Sigmoid colon (tissue), 7 donors: ENCODE results near the gene EHD1. TPM values are rescaled to one million over a fixed set of nuclear protein-coding genes. Genes with fewer than 3 reads are reported as not detected.

Experiments
- DNase-seq: peaks from one replicate; pipeline ENCODE4 v3.0.0-alpha.2; 2019
- H3K27ac ChIP-seq, 4 donors: fragments of 200-600 bp; sonication (generic); one replicate each; pipeline ENCODE4 v1.5.1; 2016 to 2019; ENCODE audit warnings: mild to moderate bottlenecking in 1 of 4
- H3K27me3 ChIP-seq, 3 donors: fragments of 200-600 bp; sonication (generic); one replicate each; pipeline ENCODE4 v1.5.1; 2019; ENCODE audit warnings: mild to moderate bottlenecking in 1 of 3
- H3K36me3 ChIP-seq, 4 donors: fragments of 200-600 bp; sonication (generic); one replicate each; pipeline ENCODE4 v1.5.1; 2016 to 2019
- H3K4me1 ChIP-seq, 4 donors: fragments of 200-600 bp; sonication (generic); one replicate each; pipeline ENCODE4 v1.5.1; 2017 to 2019
- H3K4me3 ChIP-seq, 4 donors: fragments of 200-600 bp; sonication (generic); one replicate each; pipeline ENCODE4 v1.5.1; 2017 to 2019; ENCODE audit warnings: mild to moderate bottlenecking in 2 of 4, moderate library complexity in 1 of 4
- H3K9me3 ChIP-seq, 4 donors: fragments of 200-600 bp in 3 of 4; sonication (generic) in 3 of 4; one replicate each; pipeline versions ENCODE4 v1.5.1 to v1.6.1; 2013 to 2019
- EP300 ChIP-seq, 4 donors: sonication (generic); formaldehyde crosslinking; IDR thresholded peaks; one replicate each; pipeline ENCODE4 v1.6.1; 2017; ENCODE audit warnings: antibody characterized with exemption in 4 of 4
- POLR2A ChIP-seq, 2 donors: fragments of 450-650 bp; IDR thresholded peaks; one replicate each; pipeline ENCODE4 v1.6.1; 2016; ENCODE audit warnings: antibody characterized with exemption in 2 of 2, mild to moderate bottlenecking in 2 of 2, moderate library complexity in 2 of 2
- POLR2AphosphoS5 ChIP-seq, 4 donors: sonication (generic); formaldehyde crosslinking; IDR thresholded peaks; one replicate each; pipeline ENCODE4 v1.6.1; 2017; ENCODE audit warnings: antibody characterized with exemption in 4 of 4
- WGBS, 2 donors: extraction: QIAGEN DNeasy Blood & Tissue Kit; methylation state at CpG; one replicate each; pipeline ENCODE4 v1.1.7; 2013; 5-methylcytosine and 5-hydroxymethylcytosine counted together
- intact Hi-C: fragments of 100-400 bp; cut with DNase I; formaldehyde crosslinking; loops from one replicate; pipeline ENCODE4 v1.15.1; 2023
- polyA plus RNA-seq, 3 donors: library from polyadenylated mRNA; stranded (reverse); fragments of 200-250 nt; gene quantifications; one replicate each; pipeline ENCODE4 v1.2.3, GENCODE V29; 2013
- total RNA-seq, 4 donors: library from RNA; depleted of rRNA; stranded (reverse); fragments of >200 nt; gene quantifications; one replicate each; pipeline ENCODE4 v1.1.0, GENCODE V29; 2016
- TF ChIP-seq, protein P1 (sequence below), 4 experiments: fragments of 450-650 bp in 3 of 4; fragments of 200-600 bp in 1 of 4; IDR thresholded peaks; one replicate each; pipeline ENCODE4 v1.5.1; 2016 to 2019; ENCODE audit warnings: antibody characterized with exemption in 4 of 4, mild to moderate bottlenecking in 3 of 4, moderate library complexity in 2 of 4
- donor health status: healthy with polysubstance abuse.
- donor health status: Bipolar disorder and iron deficiency.
- donor health status: healthy.

The EHD1 gene
- total and polyA plus RNA-seq, 7 donors = 27.0 to 73.1 (median 40.0) TPM

DNA sequence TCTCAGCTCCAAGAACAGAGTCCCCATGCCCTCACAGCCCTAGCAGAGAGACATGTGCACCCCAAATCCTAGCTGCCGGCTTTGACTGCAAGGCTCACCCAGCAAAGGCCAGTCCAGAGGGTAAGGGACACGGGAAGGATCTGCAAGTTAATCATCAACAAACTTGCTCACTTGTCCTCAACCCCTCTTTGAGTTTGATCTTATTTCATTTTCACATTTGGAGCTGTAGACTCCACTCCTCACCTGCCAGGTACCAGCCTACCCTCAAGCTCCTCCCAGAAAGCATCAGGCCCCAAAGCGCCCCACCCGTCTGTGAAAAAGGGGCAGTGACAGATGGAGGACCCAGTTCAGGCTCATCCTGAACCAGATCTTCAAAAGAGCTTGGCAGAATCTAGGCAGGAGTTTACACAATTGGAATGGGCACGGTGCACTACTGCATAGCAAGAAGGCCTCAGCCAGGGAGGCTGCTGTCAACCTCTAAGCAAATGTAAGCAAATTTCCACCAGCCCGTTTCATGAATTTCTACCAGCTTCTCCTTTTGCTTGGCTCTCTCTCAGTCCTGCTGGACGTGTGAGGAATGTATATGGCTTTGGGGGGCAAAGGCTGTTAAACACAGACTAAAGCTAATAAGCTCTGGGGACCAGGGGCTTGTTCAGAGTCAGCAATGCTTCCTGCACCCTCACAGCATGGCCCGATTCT is 5.5 kb downstream of the EHD1 start:
- Histone ChIP-seq H3K4me3 (no peak overlapping the region), H3K36me3 (peaks cover 5 to 24% (median 15%) of the 10 kb centered on the region in 4 donors), H3K27ac (peak overlapping the region; percentile 53 to 97 (median 97)), H3K9me3 (no peaks in the 10 kb centered on the region), H3K4me1 (peaks cover 0 to 94% (median 92%) of the 10 kb centered on the region in 4 donors), H3K27me3 (no peaks in the 10 kb centered on the region)
- intact Hi-C loops = no loop called here
- TF ChIP-seq POLR2AphosphoS5 (IDR thresholded peaks at IDR 0.05) = no peak
- DNase-seq = no peak
- 36 to 62% methylated on average over 8 of the region's 8 CpGs for WGBS, 2 donors

- Histone ChIP-seq H3K27ac (peak overlapping the region; percentile 94 to 97 (median 97)), H3K9me3 (no peaks in the 10 kb centered on the region), H3K4me1 (peaks cover 0 to 94% (median 92%) of the 10 kb centered on the region in 4 donors), H3K27me3 (no peaks in the 10 kb centered on the region), H3K36me3 (peaks cover 5 to 25% (median 15%) of the 10 kb centered on the region in 4 donors), H3K4me3 (no peak overlapping the region)
- 48 to 77% methylated on average over 3 of the region's 3 CpGs for WGBS, 2 donors
- intact Hi-C loops = no loop called here
- DNase-seq = no peak
- TF ChIP-seq, protein P1, sequence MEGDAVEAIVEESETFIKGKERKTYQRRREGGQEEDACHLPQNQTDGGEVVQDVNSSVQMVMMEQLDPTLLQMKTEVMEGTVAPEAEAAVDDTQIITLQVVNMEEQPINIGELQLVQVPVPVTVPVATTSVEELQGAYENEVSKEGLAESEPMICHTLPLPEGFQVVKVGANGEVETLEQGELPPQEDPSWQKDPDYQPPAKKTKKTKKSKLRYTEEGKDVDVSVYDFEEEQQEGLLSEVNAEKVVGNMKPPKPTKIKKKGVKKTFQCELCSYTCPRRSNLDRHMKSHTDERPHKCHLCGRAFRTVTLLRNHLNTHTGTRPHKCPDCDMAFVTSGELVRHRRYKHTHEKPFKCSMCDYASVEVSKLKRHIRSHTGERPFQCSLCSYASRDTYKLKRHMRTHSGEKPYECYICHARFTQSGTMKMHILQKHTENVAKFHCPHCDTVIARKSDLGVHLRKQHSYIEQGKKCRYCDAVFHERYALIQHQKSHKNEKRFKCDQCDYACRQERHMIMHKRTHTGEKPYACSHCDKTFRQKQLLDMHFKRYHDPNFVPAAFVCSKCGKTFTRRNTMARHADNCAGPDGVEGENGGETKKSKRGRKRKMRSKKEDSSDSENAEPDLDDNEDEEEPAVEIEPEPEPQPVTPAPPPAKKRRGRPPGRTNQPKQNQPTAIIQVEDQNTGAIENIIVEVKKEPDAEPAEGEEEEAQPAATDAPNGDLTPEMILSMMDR (IDR thresholded peaks at IDR 0.05) = no peak
- TF ChIP-seq POLR2A (IDR thresholded peaks at IDR 0.05) (no peak), EP300 (IDR thresholded peaks at IDR 0.05) (no peak), POLR2AphosphoS5 (IDR thresholded peaks at IDR 0.05) (no peak)
Observed at GRCh38 chr11:64871492-64871891, 6.9 kb downstream of the EHD1 start.

GRCh38 chr11:64870893-64871466 is 7.4 kb downstream of the EHD1 start:
- Histone ChIP-seq H3K27ac (peak overlapping the region; percentile 94 to 97 (median 97)), H3K4me1 (peaks cover 0 to 94% (median 92%) of the 10 kb centered on the region in 4 donors), H3K4me3 (peak overlapping the region in 2 of 4 donors; percentile 7 to 9), H3K27me3 (no peaks in the 10 kb centered on the region), H3K36me3 (peaks cover 5 to 25% (median 15%) of the 10 kb centered on the region in 4 donors), H3K9me3 (no peaks in the 10 kb centered on the region)
- 64 to 65% methylated on average over 20 of the region's 20 CpGs for WGBS, 2 donors
- TF ChIP-seq POLR2A (IDR thresholded peaks at IDR 0.05) = no peak
- TF ChIP-seq POLR2AphosphoS5 (IDR thresholded peaks at IDR 0.05) = peak in 2 of 4 donors; percentile 7 to 43
- no peak for DNase-seq
- intact Hi-C loops = no loop called here

DNA sequence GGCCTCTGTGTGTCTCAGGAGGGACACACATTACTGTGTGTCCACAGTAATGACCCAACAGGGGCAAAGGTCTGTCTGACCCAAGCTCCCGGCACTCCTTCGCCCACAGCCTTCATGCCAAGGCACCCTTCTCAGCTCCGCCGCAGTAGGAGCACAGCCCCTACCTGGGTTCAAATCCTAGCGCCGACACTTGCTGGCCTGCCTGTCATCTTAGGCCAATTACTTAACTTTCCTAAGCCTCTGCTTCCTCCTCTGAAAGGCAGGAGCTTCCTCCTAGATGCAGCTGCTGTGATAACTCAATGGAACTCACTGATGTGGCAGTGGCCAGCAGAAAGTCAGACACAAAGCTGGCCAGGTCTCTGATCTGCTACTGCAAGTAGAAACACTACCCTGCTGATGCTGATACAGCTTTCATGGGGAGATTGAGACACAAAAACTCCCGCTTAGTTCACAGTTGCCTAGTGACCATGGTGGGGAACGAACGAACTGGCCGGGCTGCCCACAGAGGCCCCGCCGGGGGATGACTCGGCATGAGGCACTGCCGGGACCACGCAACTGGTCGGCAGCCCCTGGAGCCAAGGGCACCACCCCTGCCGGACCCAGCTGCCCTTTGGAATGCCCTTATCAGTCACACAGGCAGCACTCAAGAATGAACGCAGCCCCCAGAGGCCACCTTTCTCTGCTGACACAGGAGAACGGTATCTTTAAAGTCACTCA is 8.1 kb downstream of the EHD1 start:
- Histone ChIP-seq H3K4me3 (peak overlapping the region in 2 of 4 donors; percentile 7 to 9), H3K4me1 (peaks cover 0 to 94% (median 92%) of the 10 kb centered on the region in 4 donors), H3K27me3 (no peaks in the 10 kb centered on the region), H3K9me3 (no peaks in the 10 kb centered on the region), H3K36me3 (peaks cover 5 to 25% (median 15%) of the 10 kb centered on the region in 4 donors), H3K27ac (peak overlapping the region; percentile 94 to 97 (median 97))
- TF ChIP-seq POLR2AphosphoS5 (IDR thresholded peaks at IDR 0.05) (no peak), POLR2A (IDR thresholded peaks at IDR 0.05) (no peak), EP300 (IDR thresholded peaks at IDR 0.05) (no peak)
- TF ChIP-seq, protein P1 (IDR thresholded peaks at IDR 0.05) = no peak
- intact Hi-C loops = no loop called here
- WGBS, 2 donors = 57 to 76% methylated on average over 19 of the region's 19 CpGs
- DNase-seq = peak; percentile 81

DNA sequence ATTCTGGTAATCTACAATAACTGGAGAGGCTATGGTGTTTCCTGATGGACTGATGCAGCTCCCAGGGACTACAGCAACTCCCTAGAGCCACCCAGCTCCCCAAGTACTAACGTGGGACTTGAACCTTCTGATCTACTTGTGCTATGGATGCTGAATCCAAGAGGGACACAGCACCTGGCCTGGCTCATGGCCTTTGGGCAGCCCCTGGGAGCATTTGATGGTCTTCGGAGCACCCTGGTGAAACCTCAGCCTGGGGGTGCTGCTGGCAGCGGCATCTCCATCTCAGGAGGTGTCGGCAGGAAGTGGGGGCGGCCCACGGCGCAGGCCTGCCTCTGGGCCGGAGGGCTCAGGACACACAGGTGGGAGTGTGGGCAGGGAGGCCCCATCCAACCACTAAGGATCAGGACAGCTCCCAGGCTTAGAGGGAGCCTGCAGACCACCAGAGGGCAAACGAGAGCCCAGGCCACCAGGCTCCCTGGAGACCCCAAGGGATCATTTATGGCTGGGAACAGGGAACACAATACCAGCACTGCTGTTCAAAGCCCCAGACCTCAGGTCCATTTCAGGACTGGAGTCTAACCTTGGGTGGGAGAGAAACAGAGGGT is 8.7 kb downstream of the EHD1 start:
- DNase-seq = no peak
- Histone ChIP-seq H3K27ac (peak overlapping the region; percentile 94 to 97 (median 97)), H3K4me3 (peak overlapping the region in 1 of 4 donors; percentile 7), H3K27me3 (no peaks in the 10 kb centered on the region), H3K4me1 (peaks cover 0 to 94% (median 92%) of the 10 kb centered on the region in 4 donors), H3K36me3 (peaks cover 5 to 25% (median 15%) of the 10 kb centered on the region in 4 donors), H3K9me3 (no peaks in the 10 kb centered on the region)
- intact Hi-C loops = no loop called here
- 50 to 82% methylated on average over 9 of the region's 9 CpGs for WGBS, 2 donors
- no peak for TF ChIP-seq POLR2A (IDR thresholded peaks at IDR 0.05)
- TF ChIP-seq POLR2AphosphoS5 (IDR thresholded peaks at IDR 0.05) = no peak
- TF ChIP-seq, protein P1 (IDR thresholded peaks at IDR 0.05) = peak in 1 of 4 experiments; percentile 17
- TF ChIP-seq EP300 (IDR thresholded peaks at IDR 0.05) = no peak
